Heart left ventricle (tissue), 16 donors: ENCODE measurements around the gene NAXD. TPM values are rescaled to one million over a fixed set of nuclear protein-coding genes. Genes with fewer than 3 reads are reported as not detected.

ENCODE experiments used
- ATAC-seq, 4 donors: fragments of 200-7000 bp; cut with Tn5 transposase; one replicate each; pipeline ENCODE4 v1.9.1; 2020 to 2022; ENCODE audit warnings: moderate library complexity in 4 of 4, mild to moderate bottlenecking in 3 of 4, moderate number of reproducible peaks in 1 of 4
- DNase-seq, 5 donors: peaks; one replicate each; pipeline ENCODE4 v3.0.0-alpha.2; 2020
- H3K27ac ChIP-seq, 12 donors: fragments of 200-600 bp; sonication (generic) in 4 of 12; one replicate each; pipeline versions ENCODE4 v1.5.0 to v1.8.0; 2016 to 2022; ENCODE audit warnings: mild to moderate bottlenecking in 2 of 12
- H3K27me3 ChIP-seq, 9 donors: fragments of 200-600 bp; sonication (generic) in 2 of 9; one replicate each; pipeline versions ENCODE4 v1.5.1 to v1.8.0; 2016 to 2022; ENCODE audit warnings: mild to moderate bottlenecking in 3 of 9
- H3K36me3 ChIP-seq, 9 donors: fragments of 200-600 bp; sonication (generic) in 2 of 9; one replicate each; pipeline versions ENCODE4 v1.5.0 to v1.8.0; 2018 to 2022; ENCODE audit warnings: mild to moderate bottlenecking in 2 of 9
- H3K4me1 ChIP-seq, 12 donors: fragments of 200-600 bp; sonication (generic) in 4 of 12; one replicate each; pipeline versions ENCODE4 v1.5.0 to v1.8.0; 2016 to 2022; ENCODE audit warnings: mild to moderate bottlenecking in 3 of 12
- H3K4me3 ChIP-seq, 12 donors: fragments of 200-600 bp; sonication (generic) in 4 of 12; one replicate each; pipeline versions ENCODE4 v1.5.0 to v1.8.0; 2017 to 2022; ENCODE audit warnings: mild to moderate bottlenecking in 9 of 12, moderate library complexity in 4 of 12
- H3K9me3 ChIP-seq, 12 donors: fragments of 200-600 bp; sonication (generic) in 4 of 12; one replicate each; pipeline versions ENCODE4 v1.5.0 to v1.8.0; 2016 to 2022; ENCODE audit warnings: mild to moderate bottlenecking in 1 of 12
- CTCF ChIP-seq, 12 donors: fragments of 200-600 bp; sonication (generic) in 4 of 12; IDR thresholded peaks; one replicate each; pipeline versions ENCODE4 v1.5.0 to v1.8.0; 2018 to 2022; ENCODE audit warnings: antibody characterized with exemption in 12 of 12, mild to moderate bottlenecking in 5 of 12
- POLR2A ChIP-seq, 2 donors: fragments of 450-650 bp; IDR thresholded peaks; one replicate each; pipeline ENCODE4 v1.6.1; 2017; ENCODE audit warnings: antibody characterized with exemption in 2 of 2, mild to moderate bottlenecking in 2 of 2, moderate library complexity in 2 of 2
- WGBS, 4 donors: extraction: QIAGEN DNeasy Blood & Tissue Kit in 2 of 4; methylation state at CpG; one replicate each; pipeline versions ENCODE4 v1.1.5 to v1.1.7; 2013 to 2018; 5-methylcytosine and 5-hydroxymethylcytosine counted together
- intact Hi-C, 10 donors: fragments of 100-400 bp; cut with DNase I; formaldehyde crosslinking; loops; one replicate each; pipeline versions ENCODE4 v1.11.1 to v1.14.2; 2022
- polyA plus RNA-seq, 2 donors: library from polyadenylated mRNA; stranded (reverse); fragments of 200-250 nt; gene quantifications; one replicate each; pipeline ENCODE4 v1.2.3, GENCODE V29; 2013
- total RNA-seq, 9 donors: library from RNA; depleted of rRNA in 2 of 9; stranded (reverse); fragments of >200 nt in 2 of 9; fragmentation: NEBNext Ultra II Directional in 3 of 9; extraction: Animal tissue kit (Norgen Biotek cat#: 25700) in 3 of 9; gene quantifications; one replicate each; pipeline versions ENCODE4 v1.1.0 to v1.2.4, GENCODE V29; 2016 to 2023
- donor health status: ischemic (EF 13 %, LVEDD 7.1; RV severe dilation, severe dysfunction).
- donor health status: healthy with polysubstance abuse.
- donor health status: DM: no; HTN: yes; CAD: no.
- donor health status: DM: no; HTN: no; CAD: no.
- donor health status: ischemic (EF 25% LVEDD 6.9; RV normal size, moderate dysfunction).
- donor health status: ischemic (EF 25% LVEDD 5.7; RV mildly dilated, moderate dysfunction).
- donor health status: healthy.
- donor health status: DM: yes; HTN: yes; CAD: no.
- donor health status: ischemic (EF 35%, LVEDD 5.7; RV mildly dilated, moderate dysfunction).
- donor health status: nonischemic (EF 11% LVEDD 7.7; RV severe dilation, severe dysfunction).
- donor health status: DM: yes; HTN: yes; CAD: no.
- donor health status: PGD.
- donor health status: ischemic (EF 29% LVEDD 5.4; RV normal size, mild dysfunction).
- donor health status: nonischemic (EF 23%, LVEDD 6.1; RV moderate dilation, normal function).

Gene NAXD
- total and polyA plus RNA-seq, 11 donors = 19.2 to 31.4 (median 23.4) TPM

- no peaks in the 10 kb centered on the region for H3K4me1 ChIP-seq
- 63 to 73% (median 68%) methylated on average over 3 of the region's 3 CpGs for WGBS, 4 donors
- ATAC-seq (no peak), DNase-seq (no peak)
- peaks cover 0 to 10% (median 0%) of the 10 kb centered on the region in 9 donors for H3K27me3 ChIP-seq
- H3K27ac ChIP-seq = no peak overlapping the region
- no peak overlapping the region for H3K4me3 ChIP-seq
- no peak for TF ChIP-seq CTCF (IDR thresholded peaks at IDR 0.05)
- no peak for TF ChIP-seq POLR2A (IDR thresholded peaks at IDR 0.05)
- H3K36me3 ChIP-seq = no peaks in the 10 kb centered on the region
- intact Hi-C loops = no loop called here
- H3K9me3 ChIP-seq = no peaks in the 10 kb centered on the region
Observed at GRCh38 chr13:110607675-110608224, 7.6 kb upstream of the NAXD start.

- intact Hi-C loops = loop anchor here in 2 of 10 donors (5.0 to 10.0 kb wide), 2 partner anchors 94 to 96 kb away; partner anchors contain the start of gene CARS2 (in 2 of the 2)
- Histone ChIP-seq H3K27ac (no peak overlapping the region), H3K4me3 (no peak overlapping the region), H3K9me3 (no peaks in the 10 kb centered on the region), H3K27me3 (peaks cover 0 to 10% (median 0%) of the 10 kb centered on the region in 9 donors), H3K4me1 (peaks cover 0 to 6% (median 4%) of the 10 kb centered on the region in 12 donors), H3K36me3 (no peaks in the 10 kb centered on the region)
- DNase-seq = no peak
- ATAC-seq = no peak
- 85 to 88% (median 86%) methylated on average over 12 of the region's 12 CpGs for WGBS, 4 donors
- TF ChIP-seq CTCF (IDR thresholded peaks at IDR 0.05) (no peak), POLR2A (IDR thresholded peaks at IDR 0.05) (no peak)
Observed at GRCh38 chr13:110610955-110611595, 4.3 kb upstream of the NAXD start.

- Histone ChIP-seq H3K27me3 (peaks cover 0 to 10% (median 0%) of the 10 kb centered on the region in 9 donors), H3K9me3 (no peaks in the 10 kb centered on the region), H3K36me3 (no peaks in the 10 kb centered on the region), H3K4me1 (peaks cover 0 to 42% (median 27%) of the 10 kb centered on the region in 12 donors), H3K4me3 (peak overlapping the region in 11 of 12 donors; percentile 71 to 99 (median 84)), H3K27ac (peak overlapping the region; percentile 74 to 99 (median 92))
- DNase-seq = no peak
- intact Hi-C loops = loop anchor here in 7 of 10 donors (5.0 to 10.0 kb wide), 5 partner anchors 87 to 102 kb away; partner anchors contain the start of genes CARS2 (in 3 of the 7) and ING1 (in 2 of the 7)
- peak in 1 of 4 donors; percentile 3 for ATAC-seq
- 81 to 91% (median 87%) methylated on average over 11 of the region's 11 CpGs for WGBS, 4 donors
- no peak for TF ChIP-seq POLR2A (IDR thresholded peaks at IDR 0.05)
- no peak for TF ChIP-seq CTCF (IDR thresholded peaks at IDR 0.05)
Observed at GRCh38 chr13:110615005-110615321, 382 bp upstream of the NAXD start.
